IPS-18c (cell line): ENCODE data around the gene AMIGO2.
"Not testable (repeated sequence)": the region's sequence is repeated elsewhere in the genome, so short reads cannot be mapped to it uniquely, and the experiment has no call there.

ENCODE experiments used
- H3K4me3 ChIP-seq: 2 replicates; pipeline ENCODE4 v1.7.0; 2013; ENCODE audit warnings: low read depth, mild to moderate bottlenecking, low read length, moderate library complexity; ENCODE audit not compliant: insufficient read depth
- H3K9me3 ChIP-seq: one replicate; pipeline ENCODE4 v1.6.1; 2013; ENCODE audit warnings: mild to moderate bottlenecking, low read length, moderate library complexity; ENCODE audit not compliant: control insufficient read depth, insufficient read depth

The AMIGO2 gene, protein sequence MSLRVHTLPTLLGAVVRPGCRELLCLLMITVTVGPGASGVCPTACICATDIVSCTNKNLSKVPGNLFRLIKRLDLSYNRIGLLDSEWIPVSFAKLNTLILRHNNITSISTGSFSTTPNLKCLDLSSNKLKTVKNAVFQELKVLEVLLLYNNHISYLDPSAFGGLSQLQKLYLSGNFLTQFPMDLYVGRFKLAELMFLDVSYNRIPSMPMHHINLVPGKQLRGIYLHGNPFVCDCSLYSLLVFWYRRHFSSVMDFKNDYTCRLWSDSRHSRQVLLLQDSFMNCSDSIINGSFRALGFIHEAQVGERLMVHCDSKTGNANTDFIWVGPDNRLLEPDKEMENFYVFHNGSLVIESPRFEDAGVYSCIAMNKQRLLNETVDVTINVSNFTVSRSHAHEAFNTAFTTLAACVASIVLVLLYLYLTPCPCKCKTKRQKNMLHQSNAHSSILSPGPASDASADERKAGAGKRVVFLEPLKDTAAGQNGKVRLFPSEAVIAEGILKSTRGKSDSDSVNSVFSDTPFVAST

DNA sequence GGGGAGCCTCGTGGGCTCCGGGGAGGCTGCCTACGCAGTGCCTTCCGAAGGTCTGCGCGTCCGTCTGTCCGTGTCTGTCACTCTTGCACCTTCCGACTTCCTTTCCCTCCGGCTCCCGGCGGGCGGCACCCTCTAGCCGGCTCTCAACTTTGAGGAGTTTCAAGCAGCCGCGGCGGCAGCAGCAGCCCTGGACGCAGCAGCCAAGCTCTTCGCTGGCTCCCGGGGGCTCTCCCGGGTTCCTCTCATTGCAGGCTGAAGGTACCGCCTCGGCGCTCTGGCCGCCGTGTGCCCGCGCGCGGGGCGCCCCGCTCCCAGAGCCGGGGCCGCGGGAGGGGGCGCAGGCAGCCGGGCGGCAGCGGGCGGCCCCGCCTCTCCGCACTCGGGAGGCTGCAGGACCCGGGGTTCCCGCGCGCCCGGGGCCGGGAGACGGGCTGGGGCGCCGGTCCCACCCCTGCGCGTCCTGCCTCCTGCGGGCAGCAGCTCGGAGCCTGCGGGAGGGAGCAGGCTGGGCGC, at the start of gene AMIGO2, which contains the start of gene PCED1B:
Gene AMIGO2 (minus strand): TSS at position 492 of the 513 bp plus-strand sequence. CDS start 957 bp downstream, outside the sequence.
Gene PCED1B (plus strand): TSS at position 154 of the 513 bp plus-strand sequence. CDS start 155,443 bp downstream, outside the sequence.
- H3K9me3 ChIP-seq = no peaks in the 10 kb centered on the region
- H3K4me3 ChIP-seq = peak within 1 kb of the TSS; percentile 83

DNA sequence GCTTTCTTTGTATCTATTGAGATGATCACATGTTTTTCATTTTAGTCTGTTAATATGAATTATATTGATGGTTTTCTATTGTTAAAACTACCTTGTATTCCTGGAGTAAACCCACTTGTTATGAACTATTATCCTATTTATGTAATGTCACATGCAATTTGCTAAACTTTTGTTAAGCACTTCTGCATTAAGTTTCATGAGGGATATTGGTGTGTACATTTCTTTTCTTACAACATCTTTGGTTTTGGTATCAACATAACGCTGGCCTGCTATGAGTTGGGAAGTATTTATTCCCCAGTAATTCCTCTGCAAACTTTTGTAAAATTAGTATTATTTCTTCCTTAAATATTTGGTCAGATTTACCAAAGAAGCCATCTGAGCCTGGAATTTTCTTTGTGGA, 46.5 kb upstream of the AMIGO2 start:
- no peak overlapping the region for H3K4me3 ChIP-seq

DNA sequence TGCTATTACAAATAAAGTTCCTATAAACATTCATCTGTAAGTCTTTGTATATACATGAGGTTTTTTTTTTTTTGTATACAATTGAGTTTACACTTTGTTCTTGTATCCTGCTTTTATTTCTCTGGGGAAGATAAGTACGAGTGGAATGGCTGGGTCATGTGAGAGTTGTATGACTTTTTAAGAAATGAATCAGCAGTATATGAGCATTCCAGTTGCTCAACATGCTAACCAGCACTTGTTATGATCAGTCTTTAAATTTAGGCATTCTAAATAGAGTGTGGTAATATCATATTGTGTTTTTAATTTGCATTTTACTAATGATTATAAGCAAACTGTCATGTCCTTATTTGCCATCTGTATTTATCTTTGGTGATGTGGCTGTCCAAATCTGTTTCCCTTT, 44.7 kb upstream of the AMIGO2 start:
- Histone ChIP-seq H3K4me3 (no peak overlapping the region), H3K9me3 (no peaks in the 10 kb centered on the region)

More for the DNA sequence above, 46.5 kb upstream of the AMIGO2 start:
- H3K9me3 ChIP-seq = peaks cover 2% of the 10 kb centered on the region

DNA sequence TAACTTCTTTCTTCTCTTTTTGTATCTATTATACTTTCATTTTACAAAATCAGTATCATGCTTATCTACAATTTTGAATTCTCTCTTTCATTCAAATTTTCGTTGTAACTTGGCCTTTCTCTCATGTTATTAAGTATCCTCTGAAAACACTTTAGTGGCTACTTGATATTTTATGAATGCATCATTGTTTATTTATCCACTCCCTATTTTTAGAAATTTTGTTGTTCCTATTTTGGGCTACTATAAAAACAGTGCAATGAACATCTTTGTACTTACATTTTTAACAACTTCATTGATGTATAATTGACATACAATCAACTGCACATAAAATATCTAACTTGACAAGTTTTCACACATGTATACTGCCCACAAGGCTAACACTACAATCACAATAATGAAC, 44.0 kb upstream of the AMIGO2 start:
- Histone ChIP-seq H3K9me3 (no peaks in the 10 kb centered on the region), H3K4me3 (no peak overlapping the region)

DNA sequence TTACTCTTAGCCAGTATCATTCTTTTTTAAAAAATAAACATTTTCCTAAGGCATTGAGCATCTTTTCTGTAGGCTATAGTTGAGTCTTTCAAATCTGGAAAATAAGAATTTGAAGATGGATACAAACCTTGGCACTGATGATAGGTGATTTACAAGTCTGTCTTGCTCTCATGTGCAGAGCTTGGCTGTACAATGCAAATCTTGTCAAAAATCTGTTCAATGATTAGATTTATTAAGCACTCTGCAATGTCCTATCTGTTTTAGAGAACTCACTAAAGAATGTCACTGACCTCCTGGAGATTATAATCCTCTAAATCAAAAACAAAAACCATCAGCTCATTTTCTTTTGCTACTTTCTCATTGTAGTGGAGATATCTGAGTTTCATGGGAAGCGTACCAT, 42.8 kb upstream of the AMIGO2 start:
- Histone ChIP-seq H3K4me3 (no peak overlapping the region), H3K9me3 (no peaks in the 10 kb centered on the region)

DNA sequence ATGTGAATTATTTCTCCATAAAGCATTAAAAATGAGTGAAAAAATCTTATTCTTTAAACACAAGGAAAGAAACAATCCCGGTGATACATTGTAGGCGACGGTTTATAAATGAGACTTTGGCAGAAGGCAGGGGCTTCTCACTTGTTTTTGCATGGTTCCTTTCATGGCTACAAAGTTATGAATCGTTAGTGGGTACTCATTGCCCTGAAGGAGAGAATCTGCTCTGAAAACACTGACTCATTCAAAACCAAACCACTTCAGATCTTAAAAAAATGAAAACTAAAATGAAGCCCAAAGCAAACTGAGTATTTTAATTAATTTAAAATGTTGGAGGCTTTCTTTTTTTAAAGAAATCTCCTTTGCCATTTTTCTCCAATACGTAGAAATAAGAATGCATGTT, 41.4 kb upstream of the AMIGO2 start:
- Histone ChIP-seq H3K4me3 (no peak overlapping the region), H3K9me3 (no peaks in the 10 kb centered on the region)

DNA sequence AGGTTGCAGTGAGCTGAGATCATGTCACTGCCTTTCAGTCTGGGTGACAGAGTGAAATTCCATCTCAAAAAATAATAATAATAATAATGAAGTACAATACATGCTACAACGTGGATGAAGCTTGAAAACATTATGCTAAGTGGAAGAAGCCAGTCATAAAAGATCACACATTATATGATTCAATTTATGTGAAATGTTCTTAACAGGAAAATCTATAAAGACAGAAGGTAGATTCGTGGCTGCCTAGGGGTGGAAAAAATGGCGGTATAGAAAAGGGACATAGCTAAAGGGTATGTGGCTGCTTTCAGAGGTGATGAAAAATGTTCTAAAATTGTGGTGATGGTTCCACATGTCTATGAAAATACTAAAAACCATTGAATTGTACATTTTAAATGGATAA, 41.0 kb upstream of the AMIGO2 start:
- Histone ChIP-seq H3K9me3 (no peaks in the 10 kb centered on the region), H3K4me3 (no peak overlapping the region)

- not testable (repeated sequence) for H3K4me3 ChIP-seq, H3K9me3 ChIP-seq
These were observed 37.5 kb upstream of the AMIGO2 start for GRCh38 chr12:47117305-47117704.

DNA sequence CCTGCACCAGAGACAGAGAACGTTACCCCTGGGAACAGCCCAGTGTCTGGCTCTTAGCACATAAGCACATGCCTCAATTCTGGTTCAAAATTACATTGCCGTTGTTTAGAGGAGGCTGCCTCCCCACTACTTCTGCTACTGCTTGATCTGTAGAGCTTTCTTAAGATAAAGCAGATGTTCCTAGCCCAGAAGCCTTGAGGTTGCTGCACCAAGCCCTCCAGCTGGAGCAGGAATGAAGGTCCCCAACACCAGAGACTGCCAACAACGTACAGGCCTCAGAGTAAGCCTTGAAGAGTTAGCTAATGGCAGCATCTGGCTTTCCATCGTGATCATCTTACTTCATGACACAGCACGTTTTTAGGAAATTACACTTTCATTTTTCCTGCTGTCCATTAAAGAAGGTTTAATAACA, 34.7 kb upstream of the AMIGO2 start:
- no peak overlapping the region for H3K4me3 ChIP-seq
- H3K9me3 ChIP-seq = no peaks in the 10 kb centered on the region

DNA sequence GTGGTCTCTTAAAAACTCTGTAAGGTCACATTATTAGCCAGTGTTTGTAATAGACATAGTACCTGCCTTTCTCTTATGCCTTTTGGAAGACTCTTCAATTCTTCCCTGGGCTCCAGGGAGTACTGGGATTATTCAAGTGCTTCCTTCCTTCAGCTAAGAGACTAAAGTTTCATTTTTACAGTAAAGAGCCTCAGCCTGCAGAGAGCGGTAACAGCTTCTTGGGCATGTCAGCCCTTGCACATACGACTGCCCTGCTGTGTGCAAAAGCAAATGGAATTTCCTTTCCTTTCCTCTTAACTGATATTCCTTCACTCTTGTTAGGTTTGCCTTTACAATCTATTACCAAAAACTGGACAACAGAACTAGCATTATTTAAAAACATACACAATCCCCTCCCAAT, 32.9 kb upstream of the AMIGO2 start:
- Histone ChIP-seq H3K4me3 (no peak overlapping the region), H3K9me3 (no peaks in the 10 kb centered on the region)

DNA sequence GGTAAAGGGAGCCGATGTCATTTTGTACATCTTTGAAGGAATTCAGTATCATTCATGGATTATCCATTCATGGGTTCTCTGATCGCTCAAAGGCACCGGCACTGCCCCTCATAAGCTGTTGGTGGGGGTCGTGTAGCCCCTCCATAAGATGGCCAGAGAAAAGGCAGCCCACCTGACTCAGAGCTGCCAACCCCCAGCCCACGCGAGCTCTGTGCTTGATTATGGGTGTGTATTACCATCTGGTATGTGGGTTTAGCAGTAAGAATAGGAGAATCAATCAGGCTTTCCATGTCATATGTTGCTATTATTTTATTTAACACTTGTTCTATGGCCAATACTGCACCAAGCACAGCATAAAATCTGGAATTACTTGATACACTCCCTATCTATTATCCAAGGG, 32.1 kb upstream of the AMIGO2 start:
- no peak overlapping the region for H3K4me3 ChIP-seq
- no peaks in the 10 kb centered on the region for H3K9me3 ChIP-seq

- no peaks in the 10 kb centered on the region for H3K9me3 ChIP-seq
These were observed 31.6 kb upstream of the AMIGO2 start for GRCh38 chr12:47111392-47111778.

DNA sequence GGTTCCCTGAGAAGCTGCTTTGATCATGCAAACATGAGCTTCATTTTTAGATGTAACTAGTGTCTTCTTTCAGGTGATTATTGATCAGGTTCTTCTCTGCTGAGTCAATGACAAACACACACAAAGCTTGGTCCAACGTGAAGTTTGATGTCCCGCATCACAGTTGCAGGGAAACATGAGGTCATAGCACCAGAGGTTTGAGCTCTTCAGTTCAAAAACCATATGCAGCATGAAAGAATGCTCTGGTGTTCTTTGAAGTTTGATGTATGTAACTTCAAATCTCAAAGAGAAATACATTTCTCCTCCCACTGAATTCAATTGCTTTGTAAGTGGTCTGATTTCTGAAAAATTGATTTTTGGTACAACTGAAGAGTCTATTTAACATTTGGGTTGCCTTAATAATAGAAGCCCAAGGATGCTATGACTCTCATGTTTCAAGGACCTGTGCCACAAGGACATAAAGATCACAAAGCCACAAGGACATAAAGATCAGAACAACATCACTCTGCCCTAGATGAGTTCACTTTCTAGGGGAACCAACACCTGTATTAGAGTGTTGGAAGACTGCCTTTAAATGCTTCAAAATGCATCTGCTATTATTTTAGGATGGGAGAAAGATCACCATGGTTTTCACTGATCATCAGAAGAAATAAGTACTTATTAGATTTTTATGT, 31.1 kb upstream of the AMIGO2 start:
- H3K9me3 ChIP-seq = no peaks in the 10 kb centered on the region
- no peak overlapping the region for H3K4me3 ChIP-seq

More at GRCh38 chr12:47111392-47111778, 31.6 kb upstream of the AMIGO2 start:
- no peak overlapping the region for H3K4me3 ChIP-seq

GRCh38 chr12:47110011-47110541, 30.3 kb upstream of the AMIGO2 start:
- H3K4me3 ChIP-seq = no peak overlapping the region
- H3K9me3 ChIP-seq = no peaks in the 10 kb centered on the region

- Histone ChIP-seq H3K9me3 (no peaks in the 10 kb centered on the region), H3K4me3 (no peak overlapping the region)
These were observed 28.2 kb upstream of the AMIGO2 start for GRCh38 chr12:47107926-47108325.

- no peaks in the 10 kb centered on the region for H3K9me3 ChIP-seq
- H3K4me3 ChIP-seq = no peak overlapping the region
These were observed 27.7 kb upstream of the AMIGO2 start for GRCh38 chr12:47107446-47107845.

DNA sequence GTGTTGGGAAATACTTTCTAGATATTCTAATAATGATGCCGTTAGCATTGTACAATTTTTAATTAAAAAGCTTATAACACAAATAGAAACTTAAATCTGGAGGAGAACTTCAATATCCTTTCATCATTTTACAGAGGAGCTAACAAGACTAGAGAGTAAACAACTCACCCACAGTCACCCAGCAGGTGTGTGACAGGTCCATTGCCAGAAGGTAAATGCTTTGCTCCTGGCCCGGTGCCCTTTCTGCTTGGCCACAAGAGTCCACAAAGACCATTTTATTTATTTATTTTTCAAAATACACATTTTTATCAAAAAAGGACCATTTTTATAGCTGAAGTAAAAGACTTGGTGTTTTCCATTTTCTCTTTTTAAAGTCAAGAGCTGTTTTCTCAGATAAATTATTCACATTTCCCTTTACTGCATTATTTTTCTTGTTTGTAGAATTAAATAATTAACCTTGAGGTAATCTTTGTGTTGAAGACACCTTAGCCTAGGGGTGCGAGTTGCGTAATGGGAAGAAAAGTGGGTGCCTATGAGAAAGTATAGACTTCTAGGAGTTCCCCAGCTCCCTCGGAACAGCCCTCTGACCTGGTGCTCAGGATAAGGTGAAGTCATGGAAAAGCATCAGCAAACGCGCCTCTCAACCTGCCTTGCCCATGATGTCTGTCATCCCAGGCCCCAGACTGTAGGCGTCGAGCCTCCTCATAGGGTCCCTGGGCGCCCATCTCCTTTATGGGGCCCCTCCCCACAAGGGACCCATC, 26.3 kb upstream of the AMIGO2 start:
- no peak overlapping the region for H3K4me3 ChIP-seq
- no peaks in the 10 kb centered on the region for H3K9me3 ChIP-seq
